Liver (tissue), 3 donors: Measurements from ENCODE around the gene CYP4F22.

ENCODE experiments used
- CTCF ChIP-seq: fragments of 150-350 bp; IDR thresholded peaks from 2 replicates; pipeline ENCODE4 v1.5.1; 2017; ENCODE audit warnings: improper control_type of control experiment, low read depth, low read length; ENCODE audit not compliant: missing input control
- GABPA ChIP-seq, 2 donors: IDR thresholded peaks in 1 of 2; conservative IDR thresholded peaks in 1 of 2; 2 replicates each; pipeline ENCODE4 v1.6.1; 2016; ENCODE audit warnings: antibody characterized with exemption in 2 of 2, mild to moderate bottlenecking in 1 of 2, moderate library complexity in 1 of 2
- REST ChIP-seq: IDR thresholded peaks from 2 replicates; pipeline ENCODE4 v1.6.1; 2016; ENCODE audit warnings: antibody characterized with exemption, mild to moderate bottlenecking
- SP1 ChIP-seq: IDR thresholded peaks from 2 replicates; pipeline ENCODE4 v1.6.1; 2018; ENCODE audit warnings: antibody characterized with exemption, mild to moderate bottlenecking
- donor health status: healthy.
- donor health status: healthy.

- TF ChIP-seq CTCF: no peak
- no peak for TF ChIP-seq GABPA (IDR thresholded peaks at IDR 0.05 in 1 of 2, conservative IDR thresholded peaks at IDR 0.05 in 1 of 2)
- TF ChIP-seq REST: no peak
- TF ChIP-seq SP1: no peak
Observed at GRCh38 chr19:15508035-15508710, at the start of gene CYP4F22.
